ENCODE results near the gene B9D1.

B9D1 gene

GRCh38 chr17:19362277-19363113 is at the start of gene B9D1:
Gene B9D1 (minus strand): TSS chr17:19362723. CDS start chr17:19362569, 154 bp downstream.
- DNase-seq: peak; percentile 95

- DNase-seq: no peak
Observed at GRCh38 chr17:19411631-19412030, 49.1 kb upstream of the B9D1 start.

- peak; percentile 22 for DNase-seq
Observed at GRCh38 chr17:19410875-19411620, 48.5 kb upstream of the B9D1 start, which contains the start of gene RNF112. Gene RNF112 (plus strand): TSS chr17:19411232. CDS start chr17:19411409, 177 bp downstream.

GRCh38 chr17:19410091-19410490 is 47.6 kb upstream of the B9D1 start:
- no peak for DNase-seq

- DNase-seq: no peak
Observed at GRCh38 chr17:19409509-19409908, 47.0 kb upstream of the B9D1 start.

GRCh38 chr17:19409066-19409465 is 46.5 kb upstream of the B9D1 start:
- DNase-seq: no peak

GRCh38 chr17:19408346-19408710 is 45.8 kb upstream of the B9D1 start:
- no peak for DNase-seq

GRCh38 chr17:19407601-19408345 is 45.2 kb upstream of the B9D1 start:
- DNase-seq: no peak

- no peak for DNase-seq
Observed at GRCh38 chr17:19405114-19405513, 42.6 kb upstream of the B9D1 start.

GRCh38 chr17:19404264-19404663 is 41.7 kb upstream of the B9D1 start:
- DNase-seq: no peak

GRCh38 chr17:19403021-19403420 is 40.5 kb upstream of the B9D1 start:
- DNase-seq: no peak

GRCh38 chr17:19402171-19402570 is 39.6 kb upstream of the B9D1 start:
- no peak for DNase-seq

- DNase-seq: no peak
Observed at GRCh38 chr17:19401321-19402010, 38.9 kb upstream of the B9D1 start.

GRCh38 chr17:19399750-19400450 is 37.4 kb upstream of the B9D1 start:
- DNase-seq: no peak

- no peak for DNase-seq
Observed at GRCh38 chr17:19398301-19399181, 36.0 kb upstream of the B9D1 start.

GRCh38 chr17:19397556-19398041 is 35.1 kb upstream of the B9D1 start:
- DNase-seq: no peak

- no peak for DNase-seq
Observed at GRCh38 chr17:19392303-19392702, 29.8 kb upstream of the B9D1 start.

- DNase-seq: no peak
Observed at GRCh38 chr17:19391432-19391831, 28.9 kb upstream of the B9D1 start.

GRCh38 chr17:19390951-19391350 is 28.4 kb upstream of the B9D1 start:
- no peak for DNase-seq

Measured in midbrain (tissue), 1 donor.